ENCODE data around the gene RHBDL1. TPM values are rescaled to one million over a fixed set of nuclear protein-coding genes. Genes with fewer than 3 reads are reported as not detected.

RHBDL1 gene
- total and polyA plus RNA-seq, 2 donors (not counting 3 experiments of a cell fraction or from before 2014, with no cell fraction given): 1.1 to 1.8 TPM

DNA sequence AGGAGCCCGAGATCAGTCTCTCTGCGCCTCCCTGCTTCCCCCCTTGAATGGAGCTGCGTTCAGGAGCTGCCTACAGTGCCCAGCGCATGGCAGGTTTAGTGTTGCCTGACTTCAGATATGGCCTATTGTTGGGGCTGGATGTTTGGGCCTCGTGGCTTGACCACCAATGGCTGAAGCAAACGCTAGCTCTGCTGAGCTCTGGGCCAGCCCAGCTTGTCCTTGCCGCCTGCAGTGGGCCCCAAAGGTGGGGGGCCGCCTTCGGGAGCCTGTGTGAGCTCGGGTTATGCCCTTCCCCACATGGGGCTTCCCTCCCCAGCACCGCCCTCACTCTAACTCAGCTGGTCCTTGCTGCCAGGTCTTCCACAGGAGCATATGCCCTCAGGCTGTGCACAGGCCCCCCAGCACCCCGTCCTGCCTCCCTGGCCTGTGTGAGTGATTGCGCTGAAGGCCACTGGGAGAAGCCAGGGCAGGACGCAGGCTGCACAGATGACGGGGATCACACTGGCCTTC is 37.4 kb upstream of the RHBDL1 start:
- H2AFZ ChIP-seq (ENCODE audit: low read depth, low read length): no peak overlapping the region
- TF ChIP-seq EZH2 (IDR thresholded peaks at IDR 0.05; ENCODE audit: borderline replicate concordance, low read depth, low read length, severe bottlenecking) (no peak), MYC (IDR thresholded peaks at IDR 0.05; ENCODE audit: low read depth, low read length) (no peak), FOS (IDR thresholded peaks at IDR 0.05; ENCODE audit: borderline replicate concordance, insufficient read depth, low read length) (no peak), POLR2A (IDR thresholded peaks at IDR 0.05; ENCODE audit: low read depth, low read length) (no peak), POLR2AphosphoS5 (IDR thresholded peaks at IDR 0.05; ENCODE audit: insufficient read depth, low read depth, low read length) (no peak), JUN (IDR thresholded peaks at IDR 0.05; ENCODE audit: borderline replicate concordance, insufficient read depth, insufficient read length, low read depth) (no peak)
- TF ChIP-seq, protein P1, sequence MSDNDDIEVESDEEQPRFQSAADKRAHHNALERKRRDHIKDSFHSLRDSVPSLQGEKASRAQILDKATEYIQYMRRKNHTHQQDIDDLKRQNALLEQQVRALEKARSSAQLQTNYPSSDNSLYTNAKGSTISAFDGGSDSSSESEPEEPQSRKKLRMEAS (IDR thresholded peaks at IDR 0.05; ENCODE audit: insufficient read depth, insufficient read length): no peak
- TF ChIP-seq, protein P2, sequence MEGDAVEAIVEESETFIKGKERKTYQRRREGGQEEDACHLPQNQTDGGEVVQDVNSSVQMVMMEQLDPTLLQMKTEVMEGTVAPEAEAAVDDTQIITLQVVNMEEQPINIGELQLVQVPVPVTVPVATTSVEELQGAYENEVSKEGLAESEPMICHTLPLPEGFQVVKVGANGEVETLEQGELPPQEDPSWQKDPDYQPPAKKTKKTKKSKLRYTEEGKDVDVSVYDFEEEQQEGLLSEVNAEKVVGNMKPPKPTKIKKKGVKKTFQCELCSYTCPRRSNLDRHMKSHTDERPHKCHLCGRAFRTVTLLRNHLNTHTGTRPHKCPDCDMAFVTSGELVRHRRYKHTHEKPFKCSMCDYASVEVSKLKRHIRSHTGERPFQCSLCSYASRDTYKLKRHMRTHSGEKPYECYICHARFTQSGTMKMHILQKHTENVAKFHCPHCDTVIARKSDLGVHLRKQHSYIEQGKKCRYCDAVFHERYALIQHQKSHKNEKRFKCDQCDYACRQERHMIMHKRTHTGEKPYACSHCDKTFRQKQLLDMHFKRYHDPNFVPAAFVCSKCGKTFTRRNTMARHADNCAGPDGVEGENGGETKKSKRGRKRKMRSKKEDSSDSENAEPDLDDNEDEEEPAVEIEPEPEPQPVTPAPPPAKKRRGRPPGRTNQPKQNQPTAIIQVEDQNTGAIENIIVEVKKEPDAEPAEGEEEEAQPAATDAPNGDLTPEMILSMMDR (IDR thresholded peaks at IDR 0.05; ENCODE audit: extremely low read depth in 1 of 2, insufficient read depth in 1 of 2, low read depth in 1 of 2, low read length in 2 of 2): no peak

More for the DNA sequence above, 37.4 kb upstream of the RHBDL1 start:
- DNase-seq (ENCODE audit: low read depth, low spot score): no peak
- H3K36me3 ChIP-seq (ENCODE audit: control insufficient read depth in 2 of 2, extremely low read depth in 1 of 2, insufficient read depth in 2 of 2, low read length in 2 of 2): no peaks in the 10 kb centered on the region
- H3K9me1 ChIP-seq (replicated peaks; ENCODE audit: control insufficient read depth, extremely low read depth, insufficient read depth, low read length): no peaks in the 10 kb centered on the region
- FAIRE-seq: no peak
- BruUV-seq (replicated peaks): no TSS peak
- CTCF ChIA-PET: interaction anchor here (1.1 kb wide), 1 partner anchor 23 kb away, joined by 3 read pairs; no protein-coding TSS in a partner anchor
- H3K4me3 ChIP-seq (replicated peaks in 1 of 3; ENCODE audit: insufficient read depth in 1 of 3, low read depth in 1 of 3, low read length in 3 of 3): no peak overlapping the region
- dilution Hi-C loops (cut with MboI; ENCODE audit: extremely low pct_ligation_motif_present, low sequenced_read_pairs): no loop called here
- no peak overlapping the region for H3K4me2 ChIP-seq (ENCODE audit: insufficient read depth, low read length)
- POLR2A ChIA-PET: no interaction called here
- no peaks in the 10 kb centered on the region for H4K20me1 ChIP-seq (replicated peaks; ENCODE audit: control insufficient read depth, extremely low read depth, insufficient read depth, low read length)
- no peak overlapping the region for H3K27ac ChIP-seq (ENCODE audit: insufficient read depth, low read depth, low read length)
- H3K79me2 ChIP-seq (ENCODE audit: control insufficient read depth, insufficient read depth, low read length): peaks cover 8% of the 10 kb centered on the region
- intact Hi-C loops (cut with micrococcal nuclease): no loop called here
- no peak overlapping the region for H3K9ac ChIP-seq (replicated peaks; ENCODE audit: extremely low read depth, insufficient read depth, low read length)
- H3K27me3 ChIP-seq (ENCODE audit: control insufficient read depth in 2 of 2, insufficient read depth in 2 of 2, low read length in 2 of 2): no peaks in the 10 kb centered on the region
- H3K4me1 ChIP-seq (ENCODE audit: control insufficient read depth, extremely low read depth, insufficient read depth, low read length): peaks cover 13% of the 10 kb centered on the region
- no peaks in the 10 kb centered on the region for H3K9me3 ChIP-seq (replicated peaks; ENCODE audit: control insufficient read depth, insufficient read depth, low read length)

Data from endothelial cell of umbilical vein (primary cell).